Dedifferentiated amniotic fluid mesenchymal stem cell (primary cell): ENCODE results near the gene DAB2.
"Not testable (repeated sequence)": the region's sequence is repeated elsewhere in the genome, so short reads cannot be mapped to it uniquely, and the experiment has no call there.

Experiments
- DNase-seq: peaks from one replicate; pipeline ENCODE4 v3.0.0-alpha.2; 2016; ENCODE audit errors: extremely low spot score

Gene DAB2

GRCh38 chr5:39420482-39421145, 4.2 kb downstream of the DAB2 start:
- peak; percentile 70 for DNase-seq

DNA sequence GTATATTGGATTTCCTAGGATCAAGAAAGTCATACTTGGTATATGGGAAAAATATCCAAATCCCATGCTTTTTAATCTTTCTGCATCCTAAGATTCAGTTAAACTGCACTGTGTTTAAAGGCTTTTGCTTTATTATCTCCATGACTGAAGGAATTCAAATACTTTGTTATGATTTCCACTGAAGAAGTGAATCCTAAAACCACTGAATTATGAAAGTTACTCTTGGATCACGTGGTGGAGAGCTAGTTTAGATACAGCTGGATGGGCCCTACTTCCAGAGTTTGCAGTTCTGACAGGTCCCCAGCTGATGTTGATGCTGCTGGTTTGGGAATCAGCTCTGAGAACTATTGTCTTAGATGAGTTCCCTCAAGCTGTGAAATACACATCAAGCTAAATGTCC, 5.0 kb downstream of the DAB2 start:
- no peak for DNase-seq

GRCh38 chr5:39417979-39418378, 6.8 kb downstream of the DAB2 start:
- no peak for DNase-seq

DNA sequence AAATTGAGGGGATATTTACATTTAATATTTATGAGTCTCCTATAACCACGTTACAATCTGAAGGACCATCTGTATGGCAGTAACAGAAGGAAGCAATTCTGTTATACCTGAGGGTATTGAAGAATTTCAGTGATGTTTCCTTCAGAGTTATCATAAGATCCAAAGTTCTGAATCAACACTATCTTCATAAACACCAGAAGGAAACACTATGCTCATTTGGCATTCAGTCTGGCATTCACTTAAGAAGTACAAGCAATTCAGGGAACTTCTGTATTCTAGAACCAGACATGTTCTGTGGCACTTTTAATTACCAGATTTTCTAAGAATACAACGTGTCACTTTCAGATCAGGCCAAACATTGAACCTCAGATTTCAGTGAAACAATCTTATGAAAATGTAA, 9.6 kb downstream of the DAB2 start:
- no peak for DNase-seq

DNA sequence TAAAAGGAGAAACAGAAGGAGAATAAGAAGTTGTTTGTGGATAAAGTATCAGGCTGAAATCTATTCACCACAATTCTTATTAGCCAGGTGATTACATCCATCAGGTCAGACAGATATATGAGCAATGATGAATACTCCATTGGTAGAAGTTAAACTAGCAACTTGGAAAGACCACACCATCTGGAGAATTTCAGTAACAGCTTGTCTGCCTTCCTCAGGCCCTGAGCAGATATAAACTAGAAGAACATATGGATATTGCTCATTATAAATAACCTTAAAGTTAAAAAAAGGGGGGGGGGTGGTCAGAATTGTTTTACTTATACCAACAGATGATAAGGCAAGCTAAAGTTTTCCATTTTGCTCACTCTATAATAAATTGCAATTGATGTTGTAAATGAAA, 10.4 kb downstream of the DAB2 start:
- no peak for DNase-seq

GRCh38 chr5:39413771-39414170, 11.0 kb downstream of the DAB2 start:
- no peak for DNase-seq

- no peak for DNase-seq
These were observed 11.9 kb downstream of the DAB2 start for GRCh38 chr5:39412721-39413394.

DNA sequence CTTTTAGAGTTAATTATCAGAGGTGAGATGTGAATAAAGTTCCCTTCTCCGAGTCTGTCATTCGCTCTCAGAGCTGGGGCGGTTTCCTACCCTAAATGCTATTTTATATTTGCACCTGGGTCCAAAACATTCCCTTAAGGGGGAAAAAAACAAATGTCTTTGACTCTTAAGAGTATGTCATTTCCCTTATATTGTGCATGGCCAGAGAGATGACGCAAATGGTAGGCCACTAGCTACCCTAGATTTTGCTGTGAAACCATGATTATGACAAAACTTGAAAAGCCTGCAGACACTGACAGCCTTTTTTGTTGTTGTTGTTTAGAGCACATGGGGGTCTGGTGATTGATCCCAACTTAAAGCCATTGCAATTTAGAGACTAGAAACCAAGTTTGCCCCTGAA, 12.8 kb downstream of the DAB2 start:
- DNase-seq, result no peak

DNA sequence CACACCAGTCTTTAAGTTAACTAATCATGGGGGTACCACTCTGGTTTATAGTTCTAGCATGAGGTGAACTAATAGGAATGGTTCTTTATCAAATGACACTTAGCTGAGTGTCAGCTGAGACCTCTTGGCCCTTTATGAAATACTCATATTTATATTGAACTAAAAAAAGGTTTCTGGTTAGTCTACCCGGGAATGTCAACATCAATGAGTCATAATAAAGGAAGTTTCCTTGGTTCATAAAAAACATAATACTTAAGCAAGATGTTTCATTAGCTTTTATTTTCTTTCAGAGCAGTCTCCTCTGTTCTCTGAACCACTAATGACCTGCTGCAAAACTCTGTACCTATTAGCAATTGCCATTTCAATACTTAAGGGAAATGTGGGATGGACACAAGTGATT, 13.7 kb downstream of the DAB2 start:
- DNase-seq, result no peak

DNA sequence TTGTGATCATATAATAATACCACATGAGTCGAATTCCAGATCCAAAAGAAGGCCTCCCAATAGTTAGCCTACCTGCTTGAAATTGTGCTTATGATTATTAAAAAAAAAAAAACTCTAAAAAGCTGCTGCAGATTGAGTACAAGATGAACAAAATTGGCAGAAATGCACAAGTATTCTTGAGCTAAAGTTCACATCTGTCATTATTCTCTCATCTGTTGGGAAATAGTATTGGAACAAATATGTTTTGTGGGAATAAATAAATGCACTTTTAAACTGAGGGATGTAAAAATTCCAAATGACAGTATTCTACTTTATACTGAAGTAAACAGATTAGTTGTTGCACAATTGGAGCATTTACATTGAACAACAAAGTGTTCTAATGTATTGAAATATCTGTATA, 15.7 kb downstream of the DAB2 start:
- DNase-seq, result no peak

DNA sequence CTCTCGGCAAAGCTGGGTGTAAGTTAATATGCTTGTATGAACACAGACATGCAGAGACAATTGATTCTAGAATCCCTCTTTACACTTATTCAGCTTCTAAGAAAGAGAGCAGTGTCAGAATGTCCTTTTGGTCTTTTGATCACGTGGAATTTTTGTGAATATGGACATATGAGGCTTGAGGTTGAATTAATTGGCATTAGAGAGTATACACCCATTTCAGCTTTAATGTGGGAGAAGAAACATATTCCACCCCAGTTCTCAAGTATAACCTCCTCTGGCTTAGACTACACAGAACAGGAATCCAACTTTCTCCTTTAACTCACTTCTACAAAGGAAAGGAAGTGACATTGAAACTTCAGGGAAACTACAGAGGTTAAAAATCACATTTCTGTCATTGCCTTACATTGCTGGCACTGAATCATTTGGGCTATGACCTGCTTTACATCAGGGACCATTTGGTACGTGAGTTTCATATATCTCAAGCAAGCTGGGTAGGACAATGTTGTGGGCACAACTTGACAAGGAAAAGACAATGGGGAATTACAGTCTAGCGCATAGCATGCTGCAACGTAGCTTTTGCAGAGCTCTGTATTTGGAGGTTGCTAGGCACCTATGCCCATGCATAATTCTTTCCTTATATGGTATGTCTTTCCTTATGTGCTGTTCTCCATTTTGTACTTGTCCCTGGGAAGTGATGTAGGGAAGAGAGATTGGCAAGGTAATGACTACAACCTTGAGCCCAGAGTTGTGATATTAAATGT, 19.5 kb downstream of the DAB2 start:
- no peak for DNase-seq

DNA sequence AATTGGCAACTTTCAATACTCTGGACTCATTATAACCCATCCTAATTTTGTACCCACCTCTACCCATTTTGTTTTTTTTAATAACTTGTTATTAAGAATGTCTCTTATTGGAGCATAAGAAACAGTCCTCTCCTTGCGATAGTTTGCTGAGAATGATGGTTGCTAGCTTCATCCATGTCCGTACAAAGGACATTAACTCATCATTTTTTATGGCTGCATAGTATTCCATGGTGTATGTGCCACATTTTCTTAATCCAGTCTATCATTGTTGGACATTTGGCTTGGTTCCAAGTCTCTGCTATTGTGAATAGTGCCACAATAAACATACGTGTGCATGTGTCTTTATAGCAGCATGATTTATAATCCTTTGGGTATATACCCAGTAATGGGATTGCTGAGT, 21.0 kb downstream of the DAB2 start:
- not testable (repeated sequence) for DNase-seq

DNA sequence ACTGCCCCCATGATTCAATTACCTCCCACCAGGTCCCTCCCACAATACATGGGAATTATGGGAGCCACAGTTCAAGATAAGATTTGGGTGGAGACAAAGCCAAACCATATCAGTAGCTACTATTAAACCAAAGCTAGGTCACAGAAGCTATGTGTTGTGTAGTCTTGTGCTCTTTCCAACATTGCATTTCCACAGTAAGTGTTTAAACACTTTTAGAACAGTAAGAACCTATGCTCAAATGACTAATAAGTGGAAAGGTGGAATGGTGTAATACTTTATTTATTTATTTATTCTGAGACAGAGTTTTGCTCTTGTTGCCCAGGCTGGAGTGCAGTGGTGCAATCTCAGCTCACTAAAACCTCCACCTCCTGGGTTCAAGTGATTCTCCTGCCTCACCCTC, 22.6 kb downstream of the DAB2 start:
- DNase-seq, result not testable (repeated sequence)

DNA sequence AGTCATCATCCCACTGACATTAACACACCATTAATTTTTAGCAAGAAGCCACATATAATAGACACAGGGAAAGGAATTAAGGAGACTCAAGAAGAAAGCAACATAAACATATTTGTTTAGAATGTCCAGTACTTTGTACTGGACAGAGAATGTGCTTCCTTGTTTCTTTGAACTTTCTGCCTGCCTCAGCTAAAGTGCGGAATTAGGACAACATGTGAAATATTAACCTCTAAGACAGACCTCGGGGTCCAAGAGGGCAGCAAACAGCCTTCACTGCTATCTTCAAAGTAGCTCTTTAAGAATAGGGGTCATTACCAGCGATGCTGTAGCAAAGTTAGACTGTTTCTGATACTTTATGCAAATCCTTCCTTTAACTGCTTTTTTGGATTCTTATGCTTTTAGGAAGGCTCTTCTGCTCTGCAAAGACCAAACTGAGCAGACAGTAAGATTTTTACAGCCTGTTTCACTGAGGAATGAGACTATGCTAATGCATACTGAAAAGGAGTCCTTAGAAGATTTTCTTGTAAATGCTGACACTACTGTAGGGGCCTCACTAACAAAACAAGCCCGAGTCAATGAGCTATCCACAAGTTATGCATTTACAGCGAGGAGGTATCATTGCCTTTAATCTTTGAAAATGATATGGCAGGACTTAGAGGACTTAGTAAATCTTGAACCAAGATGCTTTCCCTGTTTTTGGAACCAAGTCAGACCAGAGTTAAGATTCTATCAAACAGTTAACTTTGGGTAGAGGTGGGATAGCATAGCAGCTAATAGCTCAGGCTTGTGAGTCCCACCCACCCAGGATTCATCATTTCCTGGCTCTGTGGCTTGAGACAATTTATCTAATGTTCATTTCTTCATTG, 23.8 kb downstream of the DAB2 start:
- no peak for DNase-seq

- DNase-seq, result peak; percentile 99
These were observed 25.4 kb downstream of the DAB2 start for GRCh38 chr5:39399135-39400036.

DNA sequence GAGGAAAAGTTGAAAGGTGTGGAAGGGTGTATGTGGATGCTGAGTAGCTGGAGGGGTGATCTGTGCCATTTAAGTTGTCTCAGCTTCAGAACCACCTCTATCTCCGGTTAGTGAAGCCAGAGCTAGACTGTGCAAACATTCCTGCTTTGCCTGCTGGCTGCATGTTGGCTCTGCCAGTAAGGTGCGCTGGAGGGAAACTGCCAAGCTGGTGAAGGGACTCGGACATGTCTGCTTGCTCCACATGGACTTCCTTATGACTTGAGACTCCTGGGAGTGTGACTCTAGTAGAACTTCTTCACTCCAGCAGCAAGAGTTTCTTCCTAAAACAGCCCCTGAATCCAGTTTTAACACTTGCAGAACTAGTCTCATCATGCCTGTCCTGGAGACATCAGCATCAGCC, 27.9 kb downstream of the DAB2 start:
- no peak for DNase-seq

GRCh38 chr5:39395521-39395920, 29.3 kb downstream of the DAB2 start:
- no peak for DNase-seq

DNA sequence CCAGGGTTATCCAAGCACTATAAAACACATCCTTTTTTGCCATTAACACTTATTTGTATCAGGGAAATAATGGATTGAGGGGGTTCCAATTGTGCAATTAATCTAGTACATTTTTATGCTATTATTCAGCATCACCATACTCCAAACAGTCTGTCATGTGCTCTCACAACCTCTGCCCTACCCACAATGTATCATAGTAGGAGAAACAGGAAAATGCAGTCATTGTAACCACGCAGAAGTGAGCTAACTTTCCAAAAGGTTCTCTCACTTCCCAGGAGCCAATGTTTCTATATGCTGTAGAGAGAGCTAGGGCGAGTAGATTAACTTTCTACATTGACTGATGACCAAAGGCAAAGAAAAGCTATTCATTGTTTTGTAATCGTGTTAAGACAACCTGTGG, 29.8 kb downstream of the DAB2 start:
- DNase-seq, result no peak

DNA sequence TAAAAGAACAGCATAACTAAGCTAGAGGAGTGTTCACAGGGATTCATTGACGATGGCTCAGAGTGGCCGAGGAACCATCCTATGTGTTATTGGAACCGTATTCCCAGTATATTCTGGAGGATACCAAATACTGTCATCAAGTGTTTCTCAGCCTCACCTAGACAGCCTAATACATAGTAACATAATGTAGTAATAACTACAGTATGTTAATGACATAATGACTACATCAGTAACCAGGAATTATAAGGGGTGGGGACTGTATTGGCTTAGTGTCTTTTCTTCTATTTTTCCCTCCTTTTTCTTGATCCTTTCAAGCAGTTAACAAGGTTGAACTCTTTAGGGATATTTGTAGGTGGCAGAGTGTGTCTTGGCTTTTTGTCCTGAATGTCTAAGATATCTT, 33.8 kb downstream of the DAB2 start:
- DNase-seq, result no peak

DNA sequence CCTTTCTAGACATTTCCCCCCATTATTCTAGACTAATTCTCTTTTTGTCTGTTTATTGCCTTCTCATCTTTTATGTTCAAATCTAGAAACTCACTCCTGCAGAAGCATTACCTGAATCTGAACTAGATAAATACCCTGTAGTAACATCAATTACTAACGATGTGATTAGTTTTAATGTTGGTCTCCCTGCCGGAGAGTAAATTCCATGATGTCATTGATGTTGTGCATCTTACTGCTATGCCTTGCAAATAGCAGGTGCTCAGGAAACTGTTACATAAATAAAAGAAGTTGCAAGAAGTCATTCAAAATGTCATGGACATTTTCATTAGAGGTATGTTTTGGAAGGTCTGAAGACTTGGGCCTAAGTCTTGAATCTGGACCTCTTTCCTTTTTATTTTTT, 37.5 kb downstream of the DAB2 start:
- DNase-seq, result no peak

DNA sequence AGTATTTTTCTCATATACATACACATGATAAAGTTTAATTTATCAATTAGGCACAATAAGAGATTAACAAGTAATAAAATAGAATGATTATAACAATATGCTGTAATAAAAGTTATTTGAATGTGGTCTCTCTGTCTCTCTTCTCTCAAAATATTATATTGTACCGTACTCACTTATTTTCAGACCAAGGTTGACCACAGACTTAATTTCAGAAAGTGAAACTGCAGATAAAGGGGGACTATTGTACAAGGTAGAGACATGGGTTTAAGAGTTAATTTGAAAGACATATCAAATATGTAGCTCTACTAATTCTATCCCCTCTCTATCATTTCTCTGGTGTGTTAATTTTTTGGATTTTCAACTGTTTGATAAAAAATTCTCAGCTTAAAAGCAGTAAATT, 40.5 kb downstream of the DAB2 start:
- DNase-seq, result no peak
